SK-N-MC (cell line): ENCODE data around the gene FMO2.
A peak's percentile ranks its signal among the peaks of the same experiment; 100 is the strongest.

Experiments
- DNase-seq: peaks from one replicate; pipeline ENCODE4 v3.0.0-alpha.2; 2011; ENCODE audit warnings: low read depth, low spot score
- H3K27ac ChIP-seq: fragments of 200-600 bp; sonication (generic); 2 replicates; pipeline ENCODE4 v1.5.1; 2016; ENCODE audit warnings: mixed run types
- H3K36me3 ChIP-seq: fragments of 200-600 bp; sonication (generic); 2 replicates; pipeline ENCODE4 v1.6.1; 2017; ENCODE audit warnings: antibody characterized with exemption, low read length, mixed read lengths; ENCODE audit not compliant: insufficient read depth
- H3K4me3 ChIP-seq: fragments of 200-600 bp; sonication (generic); 2 replicates; pipeline ENCODE4 v1.5.1; 2016
- H3K9ac ChIP-seq: fragments of 200-600 bp; sonication (generic); 2 replicates; pipeline ENCODE4 v1.8.0; 2017; ENCODE audit warnings: mixed run types, mixed read lengths; ENCODE audit not compliant: insufficient read length
- H3K9me3 ChIP-seq: fragments of 200-600 bp; sonication (generic); 2 replicates; pipeline ENCODE4 v1.6.1; 2017; ENCODE audit warnings: low read depth, mild to moderate bottlenecking, antibody characterized with exemption, low read length, moderate library complexity, mixed read lengths
- EZH2 ChIP-seq: fragments of 200-600 bp; sonication (generic); IDR thresholded peaks from one replicate; pipeline ENCODE4 v1.6.1; 2017; ENCODE audit warnings: antibody characterized with exemption
- FOXP2 ChIP-seq: optimal IDR thresholded peaks from 2 replicates; pipeline ENCODE3; 2011; ENCODE audit warnings: mild to moderate bottlenecking, moderate library complexity; ENCODE audit not compliant: insufficient read depth; ENCODE audit errors: extremely low read length, control extremely low read depth
- POLR2AphosphoS5 ChIP-seq: IDR thresholded peaks from 2 replicates; pipeline ENCODE4 v1.6.1; 2012; ENCODE audit warnings: mild to moderate bottlenecking, low read depth, low read length, borderline replicate concordance

Gene FMO2

DNA sequence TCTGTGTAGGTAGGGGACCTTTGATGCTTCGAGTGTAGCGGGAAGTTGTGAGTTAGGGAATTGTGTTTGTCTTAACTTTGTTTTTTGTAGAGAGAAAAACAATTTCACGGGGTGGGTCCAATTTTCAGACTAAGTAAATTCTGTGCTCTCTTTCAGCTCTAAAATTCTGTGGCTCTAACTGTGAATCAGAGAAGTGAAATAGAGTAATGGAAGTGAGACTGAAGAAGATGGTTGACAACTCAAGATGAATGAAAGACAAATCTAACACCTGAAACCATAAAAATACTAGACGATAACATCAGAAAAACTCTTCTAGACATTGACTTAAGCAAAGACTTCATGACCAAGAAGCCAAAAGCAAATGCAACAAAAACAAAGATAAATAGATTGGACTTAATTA, 58.8 kb downstream of the FMO2 start:
- no peak for TF ChIP-seq POLR2AphosphoS5
- no peak for TF ChIP-seq FOXP2
- TF ChIP-seq EZH2: no peak
- no peak overlapping the region for H3K27ac ChIP-seq
- H3K9me3 ChIP-seq: no peaks in the 10 kb centered on the region
- no peak overlapping the region for H3K4me3 ChIP-seq
- no peaks in the 10 kb centered on the region for H3K36me3 ChIP-seq
- DNase-seq: no peak
- no peak overlapping the region for H3K9ac ChIP-seq

GRCh38 chr1:171245458-171246064, 60.5 kb downstream of the FMO2 start:
- Histone ChIP-seq H3K27ac (no peak overlapping the region), H3K9ac (no peak overlapping the region), H3K4me3 (no peak overlapping the region), H3K36me3 (no peaks in the 10 kb centered on the region), H3K9me3 (no peaks in the 10 kb centered on the region)
- TF ChIP-seq POLR2AphosphoS5 (no peak), FOXP2 (no peak), EZH2 (no peak)
- no peak for DNase-seq

DNA sequence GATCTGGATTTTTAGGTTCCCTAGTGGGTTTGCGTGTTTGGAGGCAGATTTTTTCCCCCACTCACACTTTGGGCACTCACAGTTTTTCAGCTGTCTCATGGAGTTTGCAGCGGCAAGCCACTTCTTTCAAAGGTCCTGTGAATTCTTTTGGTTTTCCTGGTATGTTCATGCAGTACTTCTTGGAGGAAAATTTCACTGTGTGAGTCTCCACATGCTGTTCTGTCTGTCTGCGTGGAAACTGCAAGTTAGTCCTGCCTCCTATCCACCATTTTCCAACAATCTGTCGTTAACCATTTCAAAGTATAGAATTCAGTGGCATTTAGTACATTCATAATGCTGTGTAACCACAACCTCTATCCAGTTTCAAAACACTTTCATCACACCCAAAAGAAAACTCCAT, 62.4 kb downstream of the FMO2 start:
- Histone ChIP-seq H3K36me3 (no peaks in the 10 kb centered on the region), H3K27ac (no peak overlapping the region), H3K4me3 (no peak overlapping the region), H3K9me3 (no peaks in the 10 kb centered on the region), H3K9ac (no peak overlapping the region)
- TF ChIP-seq FOXP2 (no peak), EZH2 (no peak), POLR2AphosphoS5 (no peak)
- no peak for DNase-seq

- no peaks in the 10 kb centered on the region for H3K9me3 ChIP-seq
- H3K36me3 ChIP-seq: no peaks in the 10 kb centered on the region
- no peak within 1 kb of the TSS for H3K4me3 ChIP-seq
- TF ChIP-seq EZH2 (no peak), POLR2AphosphoS5 (no peak), FOXP2 (no peak)
- no peak within 1 kb of the TSS for H3K9ac ChIP-seq
- H3K27ac ChIP-seq: no peak within 1 kb of the TSS
- DNase-seq: no peak
Measured at GRCh38 chr1:171248302-171248701, 63.2 kb downstream of the FMO2 start, which contains the start of gene FMO1. TSS of gene FMO1 (plus strand) at chr1:171248494. CDS start at chr1:171258088, 9,594 bp downstream.

GRCh38 chr1:171248841-171249240, 63.7 kb downstream of the FMO2 start:
- no peaks in the 10 kb centered on the region for H3K36me3 ChIP-seq
- no peaks in the 10 kb centered on the region for H3K9me3 ChIP-seq
- no peak overlapping the region for H3K27ac ChIP-seq
- H3K9ac ChIP-seq: no peak overlapping the region
- no peak for TF ChIP-seq EZH2
- TF ChIP-seq POLR2AphosphoS5: no peak
- no peak for TF ChIP-seq FOXP2
- H3K4me3 ChIP-seq: no peak overlapping the region
- no peak for DNase-seq

DNA sequence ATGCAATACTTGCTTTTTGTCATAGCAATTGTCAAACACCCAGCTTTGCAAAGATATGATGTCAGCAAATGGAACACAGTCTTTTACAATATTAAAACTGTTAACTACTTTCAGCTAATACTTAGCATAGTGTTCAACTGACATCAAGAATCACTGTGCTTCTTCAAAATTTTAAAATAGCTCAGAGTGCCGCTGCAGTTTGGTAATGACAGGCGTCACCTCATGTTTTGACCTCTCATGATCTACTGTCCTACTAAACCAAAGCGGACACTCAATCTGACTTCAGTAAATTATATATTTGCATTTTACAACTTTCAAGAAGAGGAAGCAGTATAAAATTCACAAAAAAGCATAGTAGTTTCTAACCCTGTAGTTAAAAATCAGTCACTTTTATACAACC, 65.2 kb downstream of the FMO2 start:
- no peak for DNase-seq
- Histone ChIP-seq H3K9ac (no peak overlapping the region), H3K9me3 (no peaks in the 10 kb centered on the region), H3K27ac (no peak overlapping the region), H3K36me3 (no peaks in the 10 kb centered on the region), H3K4me3 (no peak overlapping the region)
- TF ChIP-seq EZH2: no peak
- no peak for TF ChIP-seq FOXP2
- no peak for TF ChIP-seq POLR2AphosphoS5

- no peaks in the 10 kb centered on the region for H3K9me3 ChIP-seq
- peak overlapping the region; percentile 62 for H3K9ac ChIP-seq
- H3K4me3 ChIP-seq: peak overlapping the region; percentile 73
- DNase-seq: no peak
- no peaks in the 10 kb centered on the region for H3K36me3 ChIP-seq
- H3K27ac ChIP-seq: no peak overlapping the region
- no peak for TF ChIP-seq POLR2AphosphoS5
- no peak for TF ChIP-seq EZH2
- TF ChIP-seq FOXP2: no peak
Measured at GRCh38 chr1:171251042-171251951, 66.2 kb downstream of the FMO2 start.

DNA sequence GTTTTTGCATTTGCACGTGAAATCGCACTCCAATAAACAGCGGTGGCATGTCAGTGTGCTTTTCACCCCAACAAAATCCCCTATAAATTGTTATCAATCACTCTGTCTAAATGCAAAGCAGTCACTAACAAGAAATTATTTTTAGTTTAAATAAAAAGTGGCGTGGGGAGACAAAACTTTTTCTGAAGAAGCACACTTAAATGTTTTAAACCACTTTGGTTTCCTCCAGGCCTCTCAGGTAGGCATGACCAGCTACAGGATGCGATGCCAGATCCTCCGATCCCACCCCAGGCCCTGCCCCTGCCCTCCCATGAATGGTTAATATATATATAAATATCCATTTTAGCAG, 66.8 kb downstream of the FMO2 start:
- Histone ChIP-seq H3K27ac (no peak overlapping the region), H3K9ac (no peak overlapping the region), H3K4me3 (peak overlapping the region; percentile 73), H3K36me3 (no peaks in the 10 kb centered on the region), H3K9me3 (no peaks in the 10 kb centered on the region)
- TF ChIP-seq FOXP2 (no peak), POLR2AphosphoS5 (no peak), EZH2 (no peak)
- DNase-seq: no peak
